GM19372 (cell line): ENCODE data around the gene FGF7.
"Not testable (repeated sequence)": the region's sequence is repeated elsewhere in the genome, so short reads cannot be mapped to it uniquely, and the experiment has no call there.

Experiments
- ATAC-seq: cut with Tn5 transposase; IDR thresholded peaks from one replicate; pipeline ENCODE4 v1.9.1; 2021; ENCODE audit warnings: mild to moderate bottlenecking, low read depth, moderate library complexity; ENCODE audit not compliant: unreplicated experiment

FGF7 gene

DNA sequence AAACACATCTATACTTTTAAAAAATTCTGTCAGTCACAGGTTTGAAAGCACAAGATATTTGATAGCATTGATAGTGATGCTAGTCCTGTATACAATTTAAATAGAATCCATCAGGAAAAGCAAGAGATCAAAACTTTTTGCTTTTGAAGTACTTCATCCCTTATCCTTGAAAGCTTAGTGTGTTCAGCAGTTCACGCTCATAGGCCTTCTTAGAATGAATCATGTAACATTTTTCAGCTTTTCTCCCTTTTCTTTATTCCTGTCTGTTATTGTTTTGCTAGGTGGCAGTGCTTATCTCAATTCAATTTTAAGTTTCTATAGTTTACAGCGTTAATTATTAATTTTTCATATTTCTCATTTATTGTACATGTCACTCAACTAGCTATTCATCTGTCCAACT is 69.1 kb downstream of the FGF7 start:
- ATAC-seq: no peak

GRCh38 chr15:49492830-49493229 is 69.8 kb downstream of the FGF7 start:
- ATAC-seq: no peak

GRCh38 chr15:49494842-49495241 is 71.8 kb downstream of the FGF7 start:
- ATAC-seq: no peak

DNA sequence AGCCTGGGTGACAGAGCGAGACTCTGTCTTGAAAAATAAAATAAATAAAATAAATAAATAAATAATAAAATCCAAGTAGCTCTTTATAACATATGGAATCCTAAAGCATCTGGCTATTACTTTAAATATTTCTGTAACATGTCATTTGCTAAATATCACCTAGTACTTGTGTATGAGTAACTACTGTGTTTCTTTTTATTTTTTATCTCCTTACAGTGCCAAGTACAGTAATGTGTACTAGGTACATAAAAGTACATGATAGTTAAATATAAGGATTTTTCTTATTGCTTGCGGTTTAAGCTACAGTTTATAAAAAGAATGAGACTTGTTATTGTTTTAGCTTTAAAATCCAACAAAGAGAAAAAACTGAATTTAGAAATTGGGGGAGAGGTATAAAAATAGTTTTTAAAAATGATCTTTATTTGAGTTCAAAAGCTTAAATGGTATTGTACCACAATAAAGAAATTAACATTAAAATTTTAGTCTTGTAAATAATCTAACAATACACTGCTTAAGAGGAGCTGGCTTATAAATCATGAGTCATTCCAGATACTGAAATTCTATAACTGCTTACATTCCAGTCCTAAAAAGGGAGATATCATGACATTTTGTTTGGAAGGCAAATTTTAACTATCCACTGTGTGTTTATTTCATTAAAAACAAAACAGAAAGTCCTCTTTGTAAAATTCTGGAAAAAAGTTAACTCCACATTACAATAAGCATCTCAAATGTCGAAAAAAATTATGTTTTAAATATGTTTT is 73.1 kb downstream of the FGF7 start:
- no peak for ATAC-seq

- ATAC-seq: no peak
These were observed 78.5 kb downstream of the FGF7 start for GRCh38 chr15:49501586-49501985.

DNA sequence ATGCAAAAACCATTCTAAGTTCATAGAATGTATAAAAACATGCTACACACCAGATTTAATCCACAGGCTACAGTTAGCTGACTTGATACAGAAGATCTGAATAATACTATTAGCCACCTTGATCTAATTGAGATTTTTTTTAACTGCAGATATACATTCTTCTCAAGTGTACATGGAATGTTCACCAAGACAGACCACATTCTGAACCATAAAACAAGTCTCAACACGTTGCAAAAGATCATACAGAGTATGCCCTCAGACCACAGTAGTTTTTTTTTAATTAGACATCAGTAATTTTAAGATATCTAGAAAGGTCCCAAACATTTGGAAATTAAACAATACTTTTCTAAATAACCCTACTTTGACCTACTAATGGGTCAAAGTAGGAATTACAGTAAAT is 83.3 kb downstream of the FGF7 start:
- ATAC-seq: no peak

GRCh38 chr15:49507261-49507660 is 84.2 kb downstream of the FGF7 start:
- no peak for ATAC-seq

DNA sequence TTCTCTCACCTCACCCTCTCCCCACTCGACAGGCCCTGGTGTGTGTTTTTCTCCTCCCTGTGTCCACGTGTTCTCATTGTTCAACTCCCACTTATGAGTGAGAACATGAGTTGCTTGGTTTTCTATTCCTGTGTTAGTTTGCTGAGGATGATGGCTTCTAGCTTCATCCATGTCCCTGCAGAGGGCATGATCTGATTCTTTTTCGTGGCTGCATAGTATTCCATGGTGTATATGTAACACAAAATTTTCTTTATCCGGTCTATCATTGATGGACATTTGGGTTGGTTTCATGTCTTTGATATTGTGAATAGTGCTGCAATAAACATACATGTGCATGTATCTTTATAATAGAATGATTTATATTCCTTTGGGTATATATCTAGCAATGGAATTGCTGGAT is 89.7 kb downstream of the FGF7 start:
- not testable (repeated sequence) for ATAC-seq

DNA sequence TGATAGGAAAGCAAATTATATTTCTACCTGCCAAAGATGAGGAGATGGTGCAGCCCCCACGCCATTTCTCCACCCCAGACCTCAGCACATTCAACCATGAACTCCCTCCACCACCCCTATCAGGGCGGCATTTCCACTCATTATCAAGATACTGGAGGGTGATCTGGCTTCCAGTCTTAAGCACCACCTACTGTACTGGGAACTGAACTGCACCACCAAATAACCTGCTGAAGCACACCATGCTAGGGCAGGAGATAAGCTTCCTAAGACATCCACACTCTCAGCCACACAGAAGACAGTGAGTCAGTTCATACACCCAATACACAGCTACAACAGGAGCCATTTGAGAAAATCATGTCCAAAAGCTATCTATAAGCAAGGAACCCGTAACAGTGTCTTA is 98.8 kb downstream of the FGF7 start:
- no peak for ATAC-seq

DNA sequence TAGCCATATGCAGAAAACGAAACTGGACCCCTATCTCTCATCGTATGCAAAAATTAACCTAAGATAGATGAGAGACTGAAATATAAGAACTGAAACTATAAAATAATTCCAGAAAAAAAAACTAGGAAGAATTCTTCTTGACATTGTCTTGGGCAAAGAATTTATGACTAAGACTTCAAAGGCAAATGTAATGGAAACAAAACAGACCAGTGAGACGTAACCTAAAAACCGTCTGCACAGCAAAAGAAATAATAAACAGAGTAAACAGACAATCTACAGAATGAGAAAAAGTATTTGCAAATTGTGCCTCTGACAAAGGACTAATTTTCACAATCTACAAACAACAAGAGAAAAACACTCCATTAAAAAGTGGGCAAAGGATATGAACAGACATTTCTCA is 105.2 kb downstream of the FGF7 start:
- ATAC-seq: no peak

DNA sequence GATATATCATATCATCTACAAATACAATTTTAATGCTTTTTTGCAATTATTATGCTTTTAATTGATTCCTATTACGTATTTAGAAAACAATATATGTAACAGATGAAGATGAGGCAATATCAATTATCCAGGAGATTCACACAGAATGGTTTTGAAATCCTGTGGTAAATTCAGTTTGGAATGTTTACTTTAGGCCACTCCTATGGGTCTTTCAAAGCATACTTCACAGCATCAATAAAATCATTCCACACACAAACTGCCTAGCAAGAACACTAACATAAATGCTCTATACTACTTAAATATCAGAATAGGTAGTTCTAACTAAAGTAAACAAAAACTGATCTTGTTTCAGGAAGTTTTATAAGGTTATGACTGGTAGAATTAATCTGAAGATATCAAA is 107.0 kb downstream of the FGF7 start:
- no peak for ATAC-seq
